Activated T-helper 17 cell treated with anti-CD3 and anti-CD28 coated beads, Interleukin-2, amount 50 U/mL, for 72 hours (primary cell): ENCODE measurements around the gene SUSD6. TPM values are rescaled to one million over a fixed set of nuclear protein-coding genes. Genes with fewer than 3 reads are reported as not detected.

Experiments used
- ATAC-seq: fragments of 150-1000 bp; cut with Tn5 transposase; replicated peaks from 2 replicates; pipeline ENCODE4 v1.10.0; 2021; ENCODE audit warnings: mild to moderate bottlenecking, moderate library complexity
- H3K27ac Mint-ChIP-seq: one replicate; pipeline ENCODE4 v1.8.0; 2022; ENCODE audit warnings: mixed read lengths
- H3K27me3 Mint-ChIP-seq: one replicate; pipeline ENCODE4 v1.8.0; 2022; ENCODE audit warnings: mixed read lengths
- H3K36me3 Mint-ChIP-seq: one replicate; pipeline ENCODE4 v1.8.0; 2022; ENCODE audit warnings: low read depth, mild to moderate bottlenecking, mixed read lengths
- H3K4me1 Mint-ChIP-seq: one replicate; pipeline ENCODE4 v1.8.0; 2022; ENCODE audit warnings: mixed read lengths
- H3K4me3 Mint-ChIP-seq: one replicate; pipeline ENCODE4 v1.8.0; 2022; ENCODE audit warnings: mild to moderate bottlenecking, mixed read lengths
- H3K9me3 Mint-ChIP-seq: one replicate; pipeline ENCODE4 v1.8.0; 2022; ENCODE audit warnings: mixed read lengths
- total RNA-seq, 2 donors: library from RNA; stranded (reverse); gene quantifications; one replicate each; pipeline ENCODE4 v1.2.3, GENCODE V29; 2022

The SUSD6 gene
- total RNA-seq, 2 donors from 2014 or later, result 76.9 to 96.4 TPM

DNA sequence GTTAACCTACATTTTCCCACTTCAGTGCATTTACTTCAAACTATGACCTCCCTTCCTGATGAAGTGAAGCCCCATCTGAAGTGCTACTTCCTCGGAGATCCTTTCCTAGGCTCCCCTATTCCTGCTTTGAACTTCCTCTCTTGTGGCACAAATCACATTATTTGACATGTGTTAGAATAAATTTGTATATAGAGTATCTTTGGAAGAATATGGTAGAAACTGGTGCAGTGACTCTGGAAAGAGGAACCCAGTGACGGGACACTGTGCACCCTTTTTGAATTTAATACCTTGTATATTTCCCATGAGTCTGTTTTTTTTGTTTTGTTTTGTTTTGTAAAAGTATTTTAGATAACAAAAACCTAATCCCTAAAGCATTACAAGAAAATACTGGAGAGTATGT is 89.2 kb downstream of the SUSD6 start:
- H3K4me1 Mint-ChIP-seq, result peaks cover 52% of the 10 kb centered on the region
- peaks cover 62% of the 10 kb centered on the region for H3K36me3 Mint-ChIP-seq
- no peak overlapping the region for H3K4me3 Mint-ChIP-seq
- no peaks in the 10 kb centered on the region for H3K9me3 Mint-ChIP-seq
- no peak for ATAC-seq
- H3K27ac Mint-ChIP-seq, result peak overlapping the region; percentile 50
- no peaks in the 10 kb centered on the region for H3K27me3 Mint-ChIP-seq

DNA sequence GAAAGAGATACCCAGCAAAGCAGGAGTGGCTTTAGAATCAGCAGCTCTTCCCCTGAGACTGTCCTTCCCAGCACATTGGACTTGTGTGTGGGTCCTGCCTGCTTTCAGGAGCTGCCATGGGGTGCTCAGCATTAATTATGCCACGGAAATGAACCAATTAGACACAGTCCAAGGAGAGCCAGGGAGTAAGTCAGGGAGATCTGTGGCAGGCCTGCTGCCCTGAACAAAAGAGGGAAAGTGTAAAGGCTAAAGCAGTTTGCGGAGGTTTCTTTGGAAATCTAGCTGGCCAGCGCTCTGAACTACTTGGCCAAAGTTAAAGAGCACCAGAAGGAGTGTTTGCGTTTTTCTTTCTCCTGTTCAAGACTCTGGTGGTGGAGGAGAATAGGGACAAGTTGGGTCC is 89.9 kb downstream of the SUSD6 start:
- Mint-ChIP-seq H3K27ac (peak overlapping the region; percentile 51), H3K36me3 (peaks cover 69% of the 10 kb centered on the region), H3K4me3 (no peak overlapping the region), H3K9me3 (no peaks in the 10 kb centered on the region), H3K4me1 (peaks cover 47% of the 10 kb centered on the region), H3K27me3 (no peaks in the 10 kb centered on the region)
- ATAC-seq, result no peak

DNA sequence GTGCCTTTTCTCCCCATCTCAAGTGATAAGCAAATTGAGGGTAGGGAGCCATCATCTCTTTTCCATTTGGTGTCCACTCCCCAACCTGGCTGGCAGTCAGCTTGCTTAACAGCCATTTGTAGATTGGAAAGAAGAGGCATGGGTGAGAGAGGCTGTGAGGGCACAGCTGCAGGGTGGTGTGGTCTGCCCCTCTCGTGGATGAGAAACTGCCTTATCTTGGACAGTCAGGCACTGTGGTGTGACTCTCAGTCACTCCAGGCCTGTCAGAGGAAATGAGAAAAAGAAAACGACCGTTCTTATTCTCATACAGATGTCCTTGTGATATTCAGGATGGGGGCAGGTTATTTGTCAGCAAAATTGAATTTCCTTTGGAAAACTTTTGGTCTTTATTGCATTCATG is 90.5 kb downstream of the SUSD6 start:
- H3K4me3 Mint-ChIP-seq, result no peak overlapping the region
- H3K4me1 Mint-ChIP-seq, result peaks cover 42% of the 10 kb centered on the region
- ATAC-seq, result peak; percentile 40
- no peaks in the 10 kb centered on the region for H3K27me3 Mint-ChIP-seq
- peak overlapping the region; percentile 51 for H3K27ac Mint-ChIP-seq
- H3K36me3 Mint-ChIP-seq, result peaks cover 75% of the 10 kb centered on the region
- no peaks in the 10 kb centered on the region for H3K9me3 Mint-ChIP-seq

GRCh38 chr14:69703047-69704039 is 91.9 kb downstream of the SUSD6 start:
- Mint-ChIP-seq H3K27ac (peak overlapping the region; percentile 78), H3K4me1 (peaks cover 36% of the 10 kb centered on the region), H3K36me3 (peaks cover 83% of the 10 kb centered on the region), H3K4me3 (no peak overlapping the region), H3K27me3 (no peaks in the 10 kb centered on the region), H3K9me3 (no peaks in the 10 kb centered on the region)
- no peak for ATAC-seq

DNA sequence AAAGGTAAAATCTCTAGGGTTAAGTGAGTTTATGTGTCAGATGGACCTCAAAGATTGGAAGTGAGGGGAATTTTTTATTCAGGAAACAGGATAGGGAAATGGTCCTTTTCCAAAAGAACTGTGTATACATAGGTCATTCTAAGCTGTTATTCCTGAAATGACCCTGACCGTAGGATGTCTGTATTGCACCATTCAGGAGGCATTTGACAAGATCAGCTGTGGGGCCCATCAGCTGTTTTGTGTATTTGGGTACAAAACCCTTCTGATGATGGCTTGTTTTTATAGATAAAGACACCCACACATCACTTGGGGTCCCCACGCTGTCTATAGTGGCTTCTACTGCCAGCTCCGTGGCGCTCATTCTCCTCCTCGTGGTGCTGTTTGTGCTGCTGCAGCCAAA is 92.9 kb downstream of the SUSD6 start:
- H3K9me3 Mint-ChIP-seq, result no peaks in the 10 kb centered on the region
- H3K4me1 Mint-ChIP-seq, result peaks cover 26% of the 10 kb centered on the region
- no peak for ATAC-seq
- H3K27ac Mint-ChIP-seq, result no peak overlapping the region
- no peak overlapping the region for H3K4me3 Mint-ChIP-seq
- no peaks in the 10 kb centered on the region for H3K27me3 Mint-ChIP-seq
- peaks cover 83% of the 10 kb centered on the region for H3K36me3 Mint-ChIP-seq

DNA sequence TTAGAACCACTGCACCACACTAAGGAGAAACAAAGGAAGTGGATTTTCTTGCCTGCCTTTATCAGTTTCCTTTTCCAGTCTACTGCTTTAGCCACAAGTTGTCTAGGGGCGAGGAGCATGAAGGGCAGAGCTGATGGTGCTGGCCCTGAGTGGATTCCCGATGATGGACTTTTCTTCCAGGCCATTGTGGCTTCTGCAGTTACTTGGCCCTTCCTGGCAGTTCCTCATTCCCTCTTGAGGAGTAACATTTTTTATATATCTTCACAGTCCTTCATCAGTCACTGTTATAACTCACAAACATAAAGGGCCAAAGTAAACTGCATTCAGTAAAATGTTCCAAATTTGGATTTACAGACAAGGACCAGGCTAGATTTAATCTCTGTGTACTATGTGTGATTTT is 94.3 kb downstream of the SUSD6 start:
- H3K36me3 Mint-ChIP-seq, result peaks cover 89% of the 10 kb centered on the region
- ATAC-seq, result no peak
- no peaks in the 10 kb centered on the region for H3K9me3 Mint-ChIP-seq
- H3K4me3 Mint-ChIP-seq, result no peak overlapping the region
- no peaks in the 10 kb centered on the region for H3K27me3 Mint-ChIP-seq
- H3K27ac Mint-ChIP-seq, result peak overlapping the region; percentile 61
- peaks cover 23% of the 10 kb centered on the region for H3K4me1 Mint-ChIP-seq

DNA sequence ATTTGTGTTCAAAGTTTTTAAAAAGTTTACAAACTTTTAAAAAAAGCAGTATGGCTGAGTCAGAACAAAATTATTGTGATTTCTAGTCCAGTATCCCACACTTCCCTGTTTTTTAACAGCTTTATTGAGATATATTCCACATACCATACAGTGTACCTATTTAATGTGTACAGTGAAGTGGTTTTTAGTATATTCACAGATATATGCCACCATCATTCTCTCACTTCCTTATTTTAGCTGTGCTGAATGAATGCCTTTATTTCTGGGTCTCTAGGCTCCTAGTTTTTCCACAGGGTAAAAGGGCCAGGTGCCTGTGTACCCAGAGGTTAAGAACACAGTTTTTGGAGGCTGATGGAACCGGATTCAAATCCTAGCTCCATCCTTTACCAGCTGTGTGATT is 96.7 kb downstream of the SUSD6 start:
- ATAC-seq, result no peak
- no peak overlapping the region for H3K4me3 Mint-ChIP-seq

GRCh38 chr14:69708586-69709560 is 97.5 kb downstream of the SUSD6 start:
- Mint-ChIP-seq H3K9me3 (no peaks in the 10 kb centered on the region), H3K27ac (peak overlapping the region; percentile 59), H3K27me3 (no peaks in the 10 kb centered on the region), H3K4me3 (no peak overlapping the region), H3K4me1 (peaks cover 17% of the 10 kb centered on the region), H3K36me3 (peaks cover 100% of the 10 kb centered on the region)
- peak; percentile 59 for ATAC-seq

More for the DNA sequence above, 96.7 kb downstream of the SUSD6 start:
- H3K36me3 Mint-ChIP-seq, result peaks cover 100% of the 10 kb centered on the region
- peak overlapping the region; percentile 20 for H3K27ac Mint-ChIP-seq
- peaks cover 22% of the 10 kb centered on the region for H3K4me1 Mint-ChIP-seq
- no peaks in the 10 kb centered on the region for H3K27me3 Mint-ChIP-seq
- H3K9me3 Mint-ChIP-seq, result no peaks in the 10 kb centered on the region

- Mint-ChIP-seq H3K27me3 (no peaks in the 10 kb centered on the region), H3K9me3 (no peaks in the 10 kb centered on the region), H3K4me3 (no peak overlapping the region), H3K4me1 (peaks cover 14% of the 10 kb centered on the region), H3K27ac (peak overlapping the region; percentile 59), H3K36me3 (peaks cover 100% of the 10 kb centered on the region)
- no peak for ATAC-seq
Measured at GRCh38 chr14:69710378-69710777, 99.0 kb downstream of the SUSD6 start.

GRCh38 chr14:69711065-69711464 is 99.7 kb downstream of the SUSD6 start:
- Mint-ChIP-seq H3K36me3 (peaks cover 100% of the 10 kb centered on the region), H3K9me3 (no peaks in the 10 kb centered on the region), H3K27me3 (no peaks in the 10 kb centered on the region), H3K4me3 (no peak overlapping the region), H3K4me1 (peaks cover 20% of the 10 kb centered on the region), H3K27ac (peak overlapping the region; percentile 59)
- ATAC-seq, result no peak

GRCh38 chr14:69711477-69711876 is 100.1 kb downstream of the SUSD6 start:
- Mint-ChIP-seq H3K27me3 (no peaks in the 10 kb centered on the region), H3K4me3 (no peak overlapping the region), H3K9me3 (no peaks in the 10 kb centered on the region), H3K4me1 (peaks cover 23% of the 10 kb centered on the region), H3K36me3 (peaks cover 96% of the 10 kb centered on the region), H3K27ac (peak overlapping the region; percentile 59)
- no peak for ATAC-seq

DNA sequence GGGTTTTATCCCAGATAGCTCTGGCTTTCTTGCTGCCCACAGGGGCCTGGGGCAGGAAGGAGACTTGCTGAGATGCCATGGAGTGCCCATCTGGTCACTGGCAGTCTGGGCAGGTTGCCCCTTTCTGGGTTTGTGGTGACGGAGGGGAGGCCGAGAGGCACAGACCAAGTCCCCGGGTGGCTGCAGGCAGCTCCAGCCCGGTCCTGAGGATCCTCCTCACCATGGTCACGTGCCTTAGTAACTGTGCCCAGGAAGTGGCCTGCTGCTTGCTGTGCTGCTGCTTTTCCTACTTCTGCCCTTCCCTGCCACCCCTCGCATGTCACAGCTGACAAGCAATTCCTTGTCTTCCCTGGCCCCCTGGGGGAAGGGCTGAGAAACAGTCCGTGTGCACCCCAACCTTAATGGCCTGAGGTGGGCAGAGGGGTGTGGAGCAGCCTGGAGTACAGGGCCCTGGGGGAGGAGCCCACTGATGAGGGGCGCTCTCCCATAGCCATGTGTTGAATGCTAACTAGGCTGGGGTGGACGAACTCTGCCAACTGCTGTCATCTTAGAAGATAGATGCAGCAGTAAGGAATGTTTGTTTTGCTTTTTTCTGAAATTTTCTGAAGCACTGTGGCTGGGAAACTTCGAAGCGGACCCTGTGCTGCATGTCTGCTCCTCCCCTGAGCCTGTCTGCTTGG is 100.6 kb downstream of the SUSD6 start:
- Mint-ChIP-seq H3K9me3 (no peaks in the 10 kb centered on the region), H3K4me3 (peak overlapping the region; percentile 19), H3K36me3 (peaks cover 94% of the 10 kb centered on the region), H3K27ac (peak overlapping the region; percentile 82), H3K27me3 (no peaks in the 10 kb centered on the region), H3K4me1 (peaks cover 27% of the 10 kb centered on the region)
- no peak for ATAC-seq

DNA sequence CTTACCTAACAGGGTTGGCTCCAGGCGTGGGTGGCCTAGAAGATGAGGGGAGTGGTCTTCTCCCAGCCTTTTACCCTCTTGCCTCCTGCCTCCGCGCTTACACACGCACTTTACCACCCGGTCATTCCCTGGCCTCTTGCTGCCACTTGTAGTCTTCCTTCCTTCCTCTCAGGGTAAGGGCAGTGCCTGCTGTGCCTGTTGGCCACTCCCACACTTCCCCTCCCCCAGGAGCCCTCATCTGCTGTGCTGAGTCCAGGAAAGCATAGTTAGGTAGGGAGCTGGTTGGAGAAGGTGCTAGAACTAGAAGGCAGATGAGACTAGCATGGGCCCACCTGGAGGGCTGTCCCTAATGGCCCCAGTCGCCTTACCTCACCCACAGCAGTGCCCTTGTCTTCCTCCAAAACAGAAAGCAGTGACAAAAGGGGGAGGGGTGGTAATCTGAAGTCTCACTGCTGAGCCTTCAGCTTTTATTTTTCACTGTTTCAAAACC is 101.2 kb downstream of the SUSD6 start:
- peaks cover 94% of the 10 kb centered on the region for H3K36me3 Mint-ChIP-seq
- peak overlapping the region; percentile 19 for H3K4me3 Mint-ChIP-seq
- ATAC-seq, result no peak
- peak overlapping the region; percentile 82 for H3K27ac Mint-ChIP-seq
- H3K27me3 Mint-ChIP-seq, result no peaks in the 10 kb centered on the region
- no peaks in the 10 kb centered on the region for H3K9me3 Mint-ChIP-seq
- H3K4me1 Mint-ChIP-seq, result peaks cover 28% of the 10 kb centered on the region
